ENCODE measurements around the gene RRP1B. TPM values are rescaled to one million over a fixed set of nuclear protein-coding genes. Genes with fewer than 3 reads are reported as not detected.

RRP1B gene
- total and polyA plus RNA-seq, 8 donors, result 4.0 to 23.6 (median 10.3) TPM

- Histone ChIP-seq H3K4me3 (peak overlapping the region in 1 of 4 donors; percentile 10), H3K27me3 (no peaks in the 10 kb centered on the region), H3K9me3 (no peaks in the 10 kb centered on the region), H3K4me1 (peaks cover 30 to 75% (median 59%) of the 10 kb centered on the region in 4 donors), H3K27ac (peak overlapping the region; percentile 59 to 82 (median 68)), H3K36me3 (peaks cover 0 to 44% (median 30%) of the 10 kb centered on the region in 4 donors)
- intact Hi-C loops (cut with DNase I; ENCODE audit: low total_unique reads), result loop anchor here (5.0 kb wide), 1 partner anchor 34 kb away; no protein-coding TSS in a partner anchor
- TF ChIP-seq EP300 (IDR thresholded peaks at IDR 0.05) (no peak), POLR2A (IDR thresholded peaks at IDR 0.05) (no peak), POLR2AphosphoS5 (IDR thresholded peaks at IDR 0.05) (no peak), CTCF (IDR thresholded peaks at IDR 0.05) (no peak)
- DNase-seq, result no peak
- WGBS, 5 donors, result 38 to 63% (median 46%) methylated on average over 15 of the region's 15 CpGs
Observed at GRCh38 chr21:43733529-43734071, 74.2 kb downstream of the RRP1B start.

- 33 to 55% (median 40%) methylated on average over 19 to 25 of the region's 25 CpGs for WGBS, 5 donors
- DNase-seq, result peak; percentile 77 to 83
- TF ChIP-seq POLR2A (IDR thresholded peaks at IDR 0.05) (no peak), POLR2AphosphoS5 (IDR thresholded peaks at IDR 0.05) (peak in 2 of 3 donors; percentile 22 to 69), EP300 (IDR thresholded peaks at IDR 0.05) (no peak), CTCF (IDR thresholded peaks at IDR 0.05) (no peak)
- peaks cover 0 to 50% (median 30%) of the 10 kb centered on the region in 4 donors for H3K36me3 ChIP-seq
- no peaks in the 10 kb centered on the region for H3K9me3 ChIP-seq
- intact Hi-C loops (cut with DNase I; ENCODE audit: low total_unique reads), result loop anchor here (5.0 kb wide), 1 partner anchor 33 kb away; no protein-coding TSS in a partner anchor
- H3K27ac ChIP-seq, result peak overlapping the region; percentile 59 to 82 (median 68)
- no peaks in the 10 kb centered on the region for H3K27me3 ChIP-seq
- H3K4me3 ChIP-seq, result no peak overlapping the region
- peaks cover 23 to 68% (median 51%) of the 10 kb centered on the region in 4 donors for H3K4me1 ChIP-seq
Observed at GRCh38 chr21:43734131-43734927, 75.0 kb downstream of the RRP1B start.

- peaks cover 20 to 62% (median 47%) of the 10 kb centered on the region in 4 donors for H3K4me1 ChIP-seq
- peak overlapping the region; percentile 59 to 82 (median 68) for H3K27ac ChIP-seq
- no peaks in the 10 kb centered on the region for H3K27me3 ChIP-seq
- peak; percentile 47 to 54 for DNase-seq
- intact Hi-C loops (cut with DNase I; ENCODE audit: low total_unique reads), result loop anchor here (5.0 kb wide), 1 partner anchor 32 kb away; no protein-coding TSS in a partner anchor
- H3K36me3 ChIP-seq, result peaks cover 0 to 51% (median 30%) of the 10 kb centered on the region in 4 donors
- H3K4me3 ChIP-seq, result no peak overlapping the region
- H3K9me3 ChIP-seq, result no peaks in the 10 kb centered on the region
- no peak for TF ChIP-seq EP300 (IDR thresholded peaks at IDR 0.05)
- TF ChIP-seq POLR2AphosphoS5 (IDR thresholded peaks at IDR 0.05), result peak in 2 of 3 donors; percentile 9 to 18
- 40 to 64% (median 50%) methylated on average over 9 of the region's 9 CpGs for WGBS, 5 donors
Observed at GRCh38 chr21:43734928-43735229, 75.5 kb downstream of the RRP1B start.

- intact Hi-C loops (cut with DNase I; ENCODE audit: low total_unique reads), result no loop called here
- WGBS, 5 donors, result 87 to 92% (median 87%) methylated on average over 18 to 22 of the region's 22 CpGs
- H3K27me3 ChIP-seq, result no peaks in the 10 kb centered on the region
- H3K4me3 ChIP-seq, result no peak overlapping the region
- DNase-seq, result no peak
- TF ChIP-seq EP300 (IDR thresholded peaks at IDR 0.05) (no peak), POLR2A (IDR thresholded peaks at IDR 0.05) (no peak), POLR2AphosphoS5 (IDR thresholded peaks at IDR 0.05) (no peak), CTCF (IDR thresholded peaks at IDR 0.05) (no peak)
- peaks cover 0 to 55% (median 30%) of the 10 kb centered on the region in 4 donors for H3K36me3 ChIP-seq
- H3K27ac ChIP-seq, result peak overlapping the region; percentile 59 to 82 (median 68)
- no peaks in the 10 kb centered on the region for H3K9me3 ChIP-seq
- peaks cover 18 to 58% (median 44%) of the 10 kb centered on the region in 4 donors for H3K4me1 ChIP-seq
Observed at GRCh38 chr21:43735236-43736091, 76.1 kb downstream of the RRP1B start.

Measured in stomach (tissue), 9 donors.